Upper lobe of left lung (tissue), 6 donors: ENCODE results near the gene KCNIP4. TPM values are rescaled to one million over a fixed set of nuclear protein-coding genes. Genes with fewer than 3 reads are reported as not detected.

ENCODE experiments used
- ATAC-seq, 2 donors: fragments of 200-7000 bp; cut with Tn5 transposase; one replicate each; pipeline ENCODE4 v1.9.1; 2022; ENCODE audit warnings: mild to moderate bottlenecking in 2 of 2, moderate library complexity in 2 of 2; ENCODE audit not compliant: low FRiP score in 2 of 2
- DNase-seq, 2 donors: peaks; one replicate each; pipeline ENCODE4 v3.0.0-alpha.2; 2019 to 2020
- H3K27ac ChIP-seq, 4 donors: fragments of 200-600 bp; sonication (generic); one replicate each; pipeline ENCODE4 v1.5.1; 2016 to 2019
- H3K27me3 ChIP-seq, 4 donors: fragments of 200-600 bp; sonication (generic); one replicate each; pipeline ENCODE4 v1.5.1; 2017 to 2019
- H3K36me3 ChIP-seq, 4 donors: fragments of 200-600 bp; sonication (generic); one replicate each; pipeline ENCODE4 v1.5.1; 2016 to 2019
- H3K4me1 ChIP-seq, 4 donors: fragments of 200-600 bp; sonication (generic); one replicate each; pipeline ENCODE4 v1.5.1; 2018 to 2019
- H3K4me3 ChIP-seq, 4 donors: fragments of 200-600 bp; sonication (generic); one replicate each; pipeline ENCODE4 v1.5.1; 2017 to 2019; ENCODE audit warnings: mild to moderate bottlenecking in 2 of 4, moderate library complexity in 1 of 4
- H3K9me3 ChIP-seq, 4 donors: fragments of 200-600 bp; sonication (generic); one replicate each; pipeline ENCODE4 v1.5.1; 2018 to 2019
- CTCF ChIP-seq, 6 experiments: fragments of 450-650 bp in 4 of 6; fragments of 200-600 bp in 2 of 6; sonication (generic) in 2 of 6; IDR thresholded peaks; one replicate each; pipeline ENCODE4 v1.5.1; 2016 to 2019; ENCODE audit warnings: antibody characterized with exemption in 6 of 6
- EP300 ChIP-seq, 4 donors: sonication (generic); formaldehyde crosslinking; IDR thresholded peaks; one replicate each; pipeline ENCODE4 v1.5.1; 2017; ENCODE audit warnings: antibody characterized with exemption in 4 of 4, control low read depth in 2 of 4
- POLR2A ChIP-seq, 4 donors: fragments of 450-650 bp; IDR thresholded peaks; one replicate each; pipeline ENCODE4 v1.5.1; 2016 to 2017; ENCODE audit warnings: antibody characterized with exemption in 4 of 4, mild to moderate bottlenecking in 2 of 4
- POLR2AphosphoS5 ChIP-seq, 2 donors: sonication (generic); formaldehyde crosslinking; IDR thresholded peaks; one replicate each; pipeline ENCODE4 v1.5.1; 2017; ENCODE audit warnings: antibody characterized with exemption in 2 of 2
- WGBS, 2 donors: methylation state at CpG; one replicate each; pipeline ENCODE4 v1.1.5; 2017 to 2018; 5-methylcytosine and 5-hydroxymethylcytosine counted together
- total RNA-seq, 6 donors: library from RNA; depleted of rRNA in 4 of 6; stranded (reverse); fragments of >200 nt in 4 of 6; gene quantifications; one replicate each; pipeline versions ENCODE4 v1.1.0 to v1.2.1, GENCODE V29; 2016 to 2021
- donor health status: DM: no; HTN: no; CAD: no; lungs with moderate emphysema.
- donor health status: DM: no; HTN: yes; CAD: no; lungs with severe emphysema.

The KCNIP4 gene
- total RNA-seq, 6 donors from 2014 or later = 0.20 TPM; not detected in 5

GRCh38 chr4:20944451-20944850 is 1004.1 kb downstream of the KCNIP4 start:
- H3K36me3 ChIP-seq = no peaks in the 10 kb centered on the region
- no peaks in the 10 kb centered on the region for H3K4me1 ChIP-seq
- DNase-seq = no peak
- no peaks in the 10 kb centered on the region for H3K27me3 ChIP-seq
- whole genome bisulfite sequencing, 2 donors = 93 to 100% methylated on average over 1 to 3 of the region's 3 CpGs
- H3K9me3 ChIP-seq = no peaks in the 10 kb centered on the region
- H3K27ac ChIP-seq = no peak overlapping the region
- ATAC-seq = no peak
- H3K4me3 ChIP-seq = no peak overlapping the region
- TF ChIP-seq CTCF (IDR thresholded peaks at IDR 0.05) (no peak), EP300 (IDR thresholded peaks at IDR 0.05) (no peak), POLR2AphosphoS5 (IDR thresholded peaks at IDR 0.05) (no peak), POLR2A (IDR thresholded peaks at IDR 0.05) (no peak)

DNA sequence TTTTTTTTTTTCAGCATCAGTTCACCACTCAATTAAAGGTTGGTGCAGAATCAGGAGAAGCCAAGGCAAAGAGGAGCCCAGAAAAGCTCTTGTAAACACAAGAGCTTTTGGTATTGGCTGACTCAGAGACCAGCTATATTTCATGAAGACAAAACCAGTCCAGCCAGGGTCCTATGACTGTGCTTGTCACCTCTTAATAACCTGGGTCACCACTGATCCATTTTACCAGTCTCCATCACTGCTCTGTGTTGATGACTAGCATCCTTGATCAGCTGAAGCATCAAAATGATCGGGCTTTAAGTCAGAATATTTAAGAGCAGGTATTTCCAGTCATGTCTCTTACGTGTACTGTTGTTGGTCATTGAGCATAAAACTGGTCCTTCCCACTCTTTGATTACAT is 1010.4 kb downstream of the KCNIP4 start:
- ATAC-seq = no peak
- no peaks in the 10 kb centered on the region for H3K9me3 ChIP-seq
- no peak overlapping the region for H3K27ac ChIP-seq
- 69 to 86% methylated on average over 2 of the region's 2 CpGs for WGBS, 2 donors
- H3K36me3 ChIP-seq = no peaks in the 10 kb centered on the region
- no peaks in the 10 kb centered on the region for H3K27me3 ChIP-seq
- TF ChIP-seq POLR2AphosphoS5 (IDR thresholded peaks at IDR 0.05) (no peak), CTCF (IDR thresholded peaks at IDR 0.05) (no peak), POLR2A (IDR thresholded peaks at IDR 0.05) (no peak), EP300 (IDR thresholded peaks at IDR 0.05) (no peak)
- no peak overlapping the region for H3K4me3 ChIP-seq
- no peaks in the 10 kb centered on the region for H3K4me1 ChIP-seq
- no peak for DNase-seq

GRCh38 chr4:20926529-20926928 is 1022.0 kb downstream of the KCNIP4 start:
- DNase-seq (no peak), ATAC-seq (no peak)
- Histone ChIP-seq H3K36me3 (no peaks in the 10 kb centered on the region), H3K4me3 (no peak overlapping the region), H3K27me3 (no peaks in the 10 kb centered on the region), H3K27ac (no peak overlapping the region), H3K4me1 (no peaks in the 10 kb centered on the region), H3K9me3 (no peaks in the 10 kb centered on the region)
- TF ChIP-seq CTCF (IDR thresholded peaks at IDR 0.05) (no peak), POLR2AphosphoS5 (IDR thresholded peaks at IDR 0.05) (no peak), POLR2A (IDR thresholded peaks at IDR 0.05) (no peak), EP300 (IDR thresholded peaks at IDR 0.05) (no peak)

DNA sequence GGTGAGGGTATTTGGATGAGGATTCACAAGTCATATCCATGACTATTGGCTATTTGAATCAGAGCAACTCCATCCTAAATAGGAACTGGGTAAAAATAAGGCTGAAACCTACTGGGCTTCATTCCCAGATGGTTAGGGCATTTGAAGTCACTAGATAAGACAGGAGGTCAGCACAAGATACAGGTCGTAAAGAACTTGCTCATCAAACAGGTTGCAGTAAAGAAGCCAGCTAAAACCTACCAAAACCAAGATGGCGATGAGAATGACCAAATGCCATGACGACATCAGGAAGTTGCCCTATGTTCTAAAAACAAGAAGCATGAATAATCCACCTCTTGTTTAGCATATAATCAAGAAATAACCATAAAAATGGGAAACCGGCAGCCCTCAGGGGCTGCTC is 1023.4 kb downstream of the KCNIP4 start:
- TF ChIP-seq CTCF (IDR thresholded peaks at IDR 0.05) (no peak), POLR2AphosphoS5 (IDR thresholded peaks at IDR 0.05) (no peak), EP300 (IDR thresholded peaks at IDR 0.05) (no peak), POLR2A (IDR thresholded peaks at IDR 0.05) (no peak)
- H3K4me3 ChIP-seq = no peak overlapping the region
- H3K9me3 ChIP-seq = no peaks in the 10 kb centered on the region
- H3K27ac ChIP-seq = no peak overlapping the region
- 84 to 92% methylated on average over 4 of the region's 4 CpGs for WGBS, 2 donors
- DNase-seq (no peak), ATAC-seq (no peak)
- no peaks in the 10 kb centered on the region for H3K4me1 ChIP-seq
- H3K36me3 ChIP-seq = no peaks in the 10 kb centered on the region
- no peaks in the 10 kb centered on the region for H3K27me3 ChIP-seq

DNA sequence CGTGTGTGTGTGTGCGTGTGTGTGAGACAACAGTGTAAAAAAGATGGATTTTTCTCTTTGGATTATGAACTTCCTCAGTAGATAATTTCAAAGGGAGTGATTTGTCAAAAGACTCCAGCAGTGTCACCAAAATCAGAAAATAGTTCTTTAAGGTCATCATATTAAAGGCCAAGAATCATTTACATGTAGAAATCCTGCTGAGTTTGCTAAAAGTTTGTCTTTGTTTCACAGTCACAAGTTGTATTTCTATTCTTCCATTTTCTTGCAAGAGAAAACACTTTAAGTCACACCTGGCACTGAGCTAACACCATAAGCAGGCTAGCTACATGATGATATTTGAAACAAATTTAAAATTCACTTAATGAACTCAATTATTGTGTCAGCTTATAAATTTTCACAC is 1025.6 kb downstream of the KCNIP4 start:
- no peak overlapping the region for H3K27ac ChIP-seq
- H3K27me3 ChIP-seq = no peaks in the 10 kb centered on the region
- H3K9me3 ChIP-seq = no peaks in the 10 kb centered on the region
- no peak overlapping the region for H3K4me3 ChIP-seq
- 80 to 88% methylated on average over 2 of the region's 2 CpGs for WGBS, 2 donors
- H3K4me1 ChIP-seq = no peaks in the 10 kb centered on the region
- no peak for TF ChIP-seq POLR2A (IDR thresholded peaks at IDR 0.05)
- no peaks in the 10 kb centered on the region for H3K36me3 ChIP-seq
- no peak for DNase-seq
- ATAC-seq = no peak
